ENCODE data around the gene GPER1. TPM values are rescaled to one million over a fixed set of nuclear protein-coding genes. Genes with fewer than 3 reads are reported as not detected.

Gene GPER1
- total RNA-seq, 1 donor from 2014 or later: 2.7 TPM

GRCh38 chr7:1058311-1058710 is 29.6 kb upstream of the GPER1 start:
- Mint-ChIP-seq H3K27ac (no peak overlapping the region), H3K4me1 (peaks cover 62% of the 10 kb centered on the region), H3K4me3 (no peak overlapping the region), H3K36me3 (ENCODE audit: low read depth) (peaks cover 3% of the 10 kb centered on the region), H3K27me3 (peaks cover 9% of the 10 kb centered on the region), H3K9me3 (no peaks in the 10 kb centered on the region)
- DNase-seq: no peak
- ATAC-seq (ENCODE audit: low read depth): no peak
- ChIA-PET POLR2A (interaction anchor here (0.7 to 1.6 kb wide), 4 partner anchors 13 to 454 kb away, joined by 3 to 6 read pairs (median 3); no protein-coding TSS in a partner anchor), CTCF (interaction anchor here (1.4 to 2.5 kb wide), 2 partner anchors 13 to 65 kb away, joined by 3 to 16 read pairs; no protein-coding TSS in a partner anchor)
- intact Hi-C loops (cut with micrococcal nuclease): no loop called here
- TF ChIP-seq CTCF (IDR thresholded peaks at IDR 0.05): no peak

- POLR2A ChIA-PET: interaction anchor here (0.7 to 1.6 kb wide), 4 partner anchors 14 to 454 kb away, joined by 3 to 6 read pairs (median 3); no protein-coding TSS in a partner anchor
- Mint-ChIP-seq H3K9me3 (no peaks in the 10 kb centered on the region), H3K27me3 (peaks cover 9% of the 10 kb centered on the region), H3K36me3 (ENCODE audit: low read depth) (peaks cover 3% of the 10 kb centered on the region), H3K27ac (no peak overlapping the region), H3K4me1 (peaks cover 67% of the 10 kb centered on the region), H3K4me3 (no peak overlapping the region)
- no peak for DNase-seq
- intact Hi-C loops (cut with micrococcal nuclease): no loop called here
- TF ChIP-seq CTCF (IDR thresholded peaks at IDR 0.05): no peak
- no peak for ATAC-seq (ENCODE audit: low read depth)
- CTCF ChIA-PET: interaction anchor here (1.4 to 2.5 kb wide), 2 partner anchors 14 to 65 kb away, joined by 3 to 16 read pairs; no protein-coding TSS in a partner anchor
Measured at GRCh38 chr7:1058821-1059199, 29.1 kb upstream of the GPER1 start.

- Mint-ChIP-seq H3K36me3 (ENCODE audit: low read depth) (peaks cover 3% of the 10 kb centered on the region), H3K4me1 (peaks cover 65% of the 10 kb centered on the region), H3K9me3 (no peaks in the 10 kb centered on the region), H3K4me3 (peak overlapping the region; percentile 32), H3K27me3 (peaks cover 8% of the 10 kb centered on the region), H3K27ac (no peak overlapping the region)
- peak; percentile 15 for ATAC-seq (ENCODE audit: low read depth)
- TF ChIP-seq CTCF (IDR thresholded peaks at IDR 0.05): no peak
- intact Hi-C loops (cut with micrococcal nuclease): loop anchor here (10.0 kb wide), 1 partner anchor 245 kb away; no protein-coding TSS in a partner anchor
- POLR2A ChIA-PET: interaction anchor here (0.8 to 7.4 kb wide), 9 partner anchors 14 to 455 kb away, joined by 3 to 148 read pairs (median 6); partner anchors contain the start of genes COX19 and GPR146
- no peak for DNase-seq
- CTCF ChIA-PET: interaction anchor here (1.4 to 7.7 kb wide), 4 partner anchors 15 to 66 kb away, joined by 3 to 331 read pairs (median 14); partner anchors contain the start of gene GPR146
Measured at GRCh38 chr7:1059200-1060091, 28.5 kb upstream of the GPER1 start.

GRCh38 chr7:1060315-1061072 is 27.4 kb upstream of the GPER1 start:
- no peak for TF ChIP-seq CTCF (IDR thresholded peaks at IDR 0.05)
- Mint-ChIP-seq H3K27me3 (peaks cover 8% of the 10 kb centered on the region), H3K27ac (no peak overlapping the region), H3K36me3 (ENCODE audit: low read depth) (peaks cover 3% of the 10 kb centered on the region), H3K9me3 (no peaks in the 10 kb centered on the region), H3K4me3 (peak overlapping the region; percentile 32), H3K4me1 (peaks cover 60% of the 10 kb centered on the region)
- DNase-seq: peak; percentile 38
- ChIA-PET CTCF (interaction anchor here (0.9 to 7.7 kb wide), 3 partner anchors 12 to 65 kb away, joined by 3 to 331 read pairs (median 12); partner anchors contain the start of gene GPR146), POLR2A (interaction anchor here (0.9 to 7.4 kb wide), 7 partner anchors 16 to 85 kb away, joined by 3 to 148 read pairs (median 7); partner anchors contain the start of genes COX19 and GPR146)
- peak; percentile 14 for ATAC-seq (ENCODE audit: low read depth)
- intact Hi-C loops (cut with micrococcal nuclease): loop anchor here (10.0 kb wide), 1 partner anchor 246 kb away; no protein-coding TSS in a partner anchor

Measured in activated B cell treated with CpG ODN at 0.5 μM for 24 hours (primary cell).